Activated T-cell treated with anti-CD3 and anti-CD28 coated beads, Interleukin-2, amount 50 U/mL, for 24 hours (primary cell): ENCODE measurements around the gene KDM3B.

Experiments used
- DNase-seq: peaks from one replicate; pipeline ENCODE4 v3.0.0-alpha.2; 2020
- H3K27ac Mint-ChIP-seq: 2 replicates; pipeline ENCODE4 v1.8.0; 2020; ENCODE audit warnings: mild to moderate bottlenecking, mixed read lengths
- H3K27me3 Mint-ChIP-seq: 2 replicates; pipeline ENCODE4 v1.8.0; 2020; ENCODE audit warnings: mixed read lengths
- H3K36me3 Mint-ChIP-seq: 2 replicates; pipeline ENCODE4 v1.8.0; 2020; ENCODE audit warnings: low read depth, mixed read lengths
- H3K4me1 Mint-ChIP-seq: 2 replicates; pipeline ENCODE4 v1.8.0; 2020; ENCODE audit warnings: low read depth, mixed read lengths
- H3K4me3 Mint-ChIP-seq: 2 replicates; pipeline ENCODE4 v1.8.0; 2020; ENCODE audit warnings: mild to moderate bottlenecking, moderate library complexity, mixed read lengths
- H3K9me3 Mint-ChIP-seq: 2 replicates; pipeline ENCODE4 v1.8.0; 2020; ENCODE audit warnings: mixed read lengths

Gene KDM3B

GRCh38 chr5:138459311-138459933, 106.9 kb downstream of the KDM3B start:
- Mint-ChIP-seq H3K36me3 (no peaks in the 10 kb centered on the region), H3K4me3 (peak overlapping the region; percentile 76), H3K9me3 (no peaks in the 10 kb centered on the region), H3K27me3 (no peaks in the 10 kb centered on the region), H3K4me1 (peaks cover 51% of the 10 kb centered on the region), H3K27ac (peak overlapping the region; percentile 100)
- DNase-seq: peak; percentile 89

GRCh38 chr5:138460032-138460693, 107.7 kb downstream of the KDM3B start:
- Mint-ChIP-seq H3K27me3 (no peaks in the 10 kb centered on the region), H3K27ac (peak overlapping the region; percentile 100), H3K36me3 (no peaks in the 10 kb centered on the region), H3K4me1 (peaks cover 51% of the 10 kb centered on the region), H3K4me3 (no peak overlapping the region), H3K9me3 (no peaks in the 10 kb centered on the region)
- no peak for DNase-seq

- Mint-ChIP-seq H3K9me3 (no peaks in the 10 kb centered on the region), H3K36me3 (peaks cover 8% of the 10 kb centered on the region), H3K4me1 (peaks cover 54% of the 10 kb centered on the region), H3K27me3 (no peaks in the 10 kb centered on the region), H3K4me3 (no peak overlapping the region), H3K27ac (peak overlapping the region; percentile 41)
- DNase-seq: no peak
Measured at GRCh38 chr5:138461343-138462125, 109.0 kb downstream of the KDM3B start.

GRCh38 chr5:138463419-138464007, 111.0 kb downstream of the KDM3B start:
- H3K4me1 Mint-ChIP-seq: peaks cover 64% of the 10 kb centered on the region
- no peaks in the 10 kb centered on the region for H3K27me3 Mint-ChIP-seq
- peak overlapping the region; percentile 95 for H3K27ac Mint-ChIP-seq
- peak overlapping the region; percentile 85 for H3K4me3 Mint-ChIP-seq
- H3K9me3 Mint-ChIP-seq: no peaks in the 10 kb centered on the region
- DNase-seq: peak; percentile 48
- peaks cover 28% of the 10 kb centered on the region for H3K36me3 Mint-ChIP-seq

GRCh38 chr5:138464008-138464387, 111.5 kb downstream of the KDM3B start:
- H3K4me3 Mint-ChIP-seq: peak overlapping the region; percentile 85
- H3K4me1 Mint-ChIP-seq: peaks cover 61% of the 10 kb centered on the region
- H3K27me3 Mint-ChIP-seq: no peaks in the 10 kb centered on the region
- H3K9me3 Mint-ChIP-seq: no peaks in the 10 kb centered on the region
- H3K27ac Mint-ChIP-seq: peak overlapping the region; percentile 95
- DNase-seq: peak; percentile 96
- H3K36me3 Mint-ChIP-seq: peaks cover 31% of the 10 kb centered on the region

- Mint-ChIP-seq H3K4me3 (peak overlapping the region; percentile 85), H3K4me1 (peaks cover 55% of the 10 kb centered on the region), H3K27me3 (no peaks in the 10 kb centered on the region), H3K27ac (peak overlapping the region; percentile 95), H3K9me3 (no peaks in the 10 kb centered on the region), H3K36me3 (peaks cover 33% of the 10 kb centered on the region)
- peak; percentile 97 for DNase-seq
Measured at GRCh38 chr5:138464388-138465260, 112.1 kb downstream of the KDM3B start.

GRCh38 chr5:138465261-138466124, 113.0 kb downstream of the KDM3B start, which contains the start of gene EGR1:
Gene EGR1 (plus strand): TSS chr5:138465479. CDS start chr5:138465762, 283 bp downstream.
- Mint-ChIP-seq H3K9me3 (no peaks in the 10 kb centered on the region), H3K4me3 (peak within 1 kb of the TSS; percentile 85), H3K36me3 (peaks cover 33% of the 10 kb centered on the region), H3K27ac (peak within 1 kb of the TSS; percentile 95), H3K4me1 (peaks cover 46% of the 10 kb centered on the region), H3K27me3 (no peaks in the 10 kb centered on the region)
- DNase-seq: peak; percentile 97

GRCh38 chr5:138466125-138466899, 113.8 kb downstream of the KDM3B start:
- no peaks in the 10 kb centered on the region for H3K27me3 Mint-ChIP-seq
- DNase-seq: peak; percentile 55
- H3K9me3 Mint-ChIP-seq: no peaks in the 10 kb centered on the region
- peaks cover 38% of the 10 kb centered on the region for H3K4me1 Mint-ChIP-seq
- peak overlapping the region; percentile 95 for H3K27ac Mint-ChIP-seq
- peaks cover 33% of the 10 kb centered on the region for H3K36me3 Mint-ChIP-seq
- peak overlapping the region; percentile 85 for H3K4me3 Mint-ChIP-seq

- Mint-ChIP-seq H3K36me3 (peaks cover 33% of the 10 kb centered on the region), H3K27ac (peak overlapping the region; percentile 86), H3K9me3 (no peaks in the 10 kb centered on the region), H3K4me3 (peak overlapping the region; percentile 85), H3K27me3 (no peaks in the 10 kb centered on the region), H3K4me1 (peaks cover 30% of the 10 kb centered on the region)
- DNase-seq: no peak
Measured at GRCh38 chr5:138466900-138467710, 114.6 kb downstream of the KDM3B start.

- peak overlapping the region; percentile 86 for H3K27ac Mint-ChIP-seq
- no peaks in the 10 kb centered on the region for H3K27me3 Mint-ChIP-seq
- H3K36me3 Mint-ChIP-seq: peaks cover 33% of the 10 kb centered on the region
- H3K4me3 Mint-ChIP-seq: peak overlapping the region; percentile 85
- DNase-seq: no peak
- no peaks in the 10 kb centered on the region for H3K9me3 Mint-ChIP-seq
- peaks cover 30% of the 10 kb centered on the region for H3K4me1 Mint-ChIP-seq
Measured at GRCh38 chr5:138467711-138468132, 115.2 kb downstream of the KDM3B start.

- H3K4me3 Mint-ChIP-seq: peak overlapping the region; percentile 85
- H3K27me3 Mint-ChIP-seq: no peaks in the 10 kb centered on the region
- H3K4me1 Mint-ChIP-seq: peaks cover 29% of the 10 kb centered on the region
- H3K36me3 Mint-ChIP-seq: peaks cover 33% of the 10 kb centered on the region
- DNase-seq: no peak
- peak overlapping the region; percentile 86 for H3K27ac Mint-ChIP-seq
- no peaks in the 10 kb centered on the region for H3K9me3 Mint-ChIP-seq
Measured at GRCh38 chr5:138468133-138468965, 115.9 kb downstream of the KDM3B start.
